ENCODE measurements around the gene PSMD13.

PSMD13 gene

DNA sequence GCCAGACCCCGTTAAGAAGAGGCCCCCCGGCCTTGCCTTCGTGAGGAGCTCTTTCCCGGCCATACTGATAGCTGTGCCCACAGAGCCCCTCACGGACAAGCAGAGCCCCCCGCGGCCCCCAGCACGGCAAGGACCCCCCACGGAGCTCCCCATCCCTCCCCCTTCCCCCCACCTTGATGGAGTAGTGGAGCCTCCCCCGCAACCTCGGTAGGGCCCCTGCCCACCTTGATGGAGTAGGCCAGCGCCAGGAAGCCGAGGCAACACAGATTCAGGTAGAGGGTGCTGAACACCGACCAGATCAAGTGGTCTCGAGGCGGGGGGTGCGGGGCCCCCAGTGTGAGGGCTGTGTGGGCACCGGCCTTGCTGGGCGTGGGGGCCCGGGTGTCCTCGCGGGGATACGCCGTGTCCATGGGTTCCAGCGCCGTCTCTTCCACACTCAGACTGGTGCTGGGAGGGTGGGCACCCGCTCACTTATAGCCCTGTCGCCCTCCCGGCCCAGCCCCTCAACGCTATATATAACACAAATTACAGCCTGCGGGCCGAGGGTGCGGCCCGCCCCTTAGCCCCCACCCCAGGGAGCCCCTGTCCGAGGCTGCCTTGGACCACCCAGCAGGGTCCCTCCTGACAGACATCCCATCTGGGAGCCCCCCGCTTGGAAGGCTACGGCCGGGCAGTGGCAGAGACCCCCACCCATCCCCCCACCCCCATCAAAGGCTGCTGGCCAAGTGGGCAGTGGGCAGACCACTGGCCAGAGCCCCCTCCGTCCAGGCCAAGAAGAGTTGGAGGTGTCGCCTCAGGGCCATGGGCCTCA, 62.5 kb downstream of the PSMD13 start, which contains the start of gene IFITM5:
IFITM5 (minus strand) TSS at position 446 of the 811 bp plus-strand sequence; CDS start at position 410, 36 bp downstream.
- DNase-seq (ENCODE audit: low read depth) = no peak

DNA sequence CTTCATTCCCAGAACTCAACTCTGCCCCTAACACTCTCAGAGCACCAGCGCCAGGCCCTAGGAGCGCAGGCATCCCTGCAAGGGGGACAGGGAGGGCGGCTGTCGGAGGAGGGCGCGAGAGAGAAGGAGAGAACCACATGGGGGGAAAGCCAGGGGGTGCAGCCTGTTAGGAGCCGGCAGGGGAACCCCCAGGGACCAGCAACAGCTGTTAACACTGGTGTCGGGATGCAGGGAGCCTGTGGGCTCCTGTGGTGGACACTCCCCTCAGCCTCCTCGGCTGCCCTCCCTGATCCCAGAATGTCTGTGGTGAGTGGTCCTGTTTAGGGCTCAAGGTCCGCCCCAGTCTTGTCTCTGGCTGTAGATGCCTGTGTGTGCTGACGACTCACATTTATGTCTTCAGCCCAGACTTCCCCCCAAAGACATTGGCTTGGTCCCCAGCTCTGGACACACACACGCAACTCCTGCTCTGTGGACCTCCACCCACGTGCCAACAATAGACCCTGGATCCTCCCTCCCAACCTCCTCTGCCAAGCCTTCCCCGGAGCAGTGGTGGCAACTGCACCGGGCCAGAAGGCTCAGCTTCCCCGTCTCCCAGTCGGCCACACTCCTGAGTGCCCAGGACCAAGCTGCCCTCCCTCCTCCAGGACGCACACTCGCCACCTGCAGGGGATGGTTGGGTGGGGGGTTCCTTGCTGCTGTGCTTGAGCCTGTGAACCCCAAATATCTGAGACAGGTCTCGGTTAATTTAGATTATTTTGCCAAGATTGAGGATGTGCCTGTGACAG, 63.4 kb downstream of the PSMD13 start:
- DNase-seq (ENCODE audit: low read depth) = no peak

Data from activated T-cell treated with anti-CD3 and anti-CD28 coated beads for 48 hours (primary cell).